Measurements from ENCODE around the gene KLF15.

DNA sequence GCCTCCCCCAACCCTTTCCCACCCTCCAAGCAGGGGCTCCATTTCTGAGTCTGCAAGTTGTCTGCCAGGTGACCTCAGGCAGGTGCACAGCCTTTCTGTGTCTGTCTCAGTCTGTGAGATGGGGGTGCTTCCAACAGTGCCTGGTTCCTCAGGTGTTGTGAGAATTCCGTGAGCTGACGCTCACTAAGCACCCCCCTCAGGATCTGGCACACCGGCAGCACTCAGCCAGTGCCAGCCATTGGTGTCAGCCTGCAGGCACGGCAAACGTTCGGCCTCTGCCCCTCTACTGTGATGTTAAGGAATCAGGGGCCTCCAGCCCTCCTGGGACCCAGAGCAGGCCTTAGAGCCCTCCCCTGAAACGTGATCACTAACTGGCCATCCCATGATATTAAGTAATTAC is 2.4 kb downstream of the KLF15 start:
- TF ChIP-seq, protein P1, sequence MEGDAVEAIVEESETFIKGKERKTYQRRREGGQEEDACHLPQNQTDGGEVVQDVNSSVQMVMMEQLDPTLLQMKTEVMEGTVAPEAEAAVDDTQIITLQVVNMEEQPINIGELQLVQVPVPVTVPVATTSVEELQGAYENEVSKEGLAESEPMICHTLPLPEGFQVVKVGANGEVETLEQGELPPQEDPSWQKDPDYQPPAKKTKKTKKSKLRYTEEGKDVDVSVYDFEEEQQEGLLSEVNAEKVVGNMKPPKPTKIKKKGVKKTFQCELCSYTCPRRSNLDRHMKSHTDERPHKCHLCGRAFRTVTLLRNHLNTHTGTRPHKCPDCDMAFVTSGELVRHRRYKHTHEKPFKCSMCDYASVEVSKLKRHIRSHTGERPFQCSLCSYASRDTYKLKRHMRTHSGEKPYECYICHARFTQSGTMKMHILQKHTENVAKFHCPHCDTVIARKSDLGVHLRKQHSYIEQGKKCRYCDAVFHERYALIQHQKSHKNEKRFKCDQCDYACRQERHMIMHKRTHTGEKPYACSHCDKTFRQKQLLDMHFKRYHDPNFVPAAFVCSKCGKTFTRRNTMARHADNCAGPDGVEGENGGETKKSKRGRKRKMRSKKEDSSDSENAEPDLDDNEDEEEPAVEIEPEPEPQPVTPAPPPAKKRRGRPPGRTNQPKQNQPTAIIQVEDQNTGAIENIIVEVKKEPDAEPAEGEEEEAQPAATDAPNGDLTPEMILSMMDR (conservative IDR thresholded peaks at IDR 0.05; ENCODE audit: low read depth, low read length), result no peak
- TF ChIP-seq EZH2phosphoT487 (IDR thresholded peaks at IDR 0.05; ENCODE audit: borderline replicate concordance, low read length), result no peak

Data from PC-3 (cell line).